HEK293 (cell line): ENCODE data around the gene TMEM63A.

Experiments
- BCL11B ChIP-seq: fragments of 450-650 bp; formaldehyde crosslinking; IDR thresholded peaks from 2 replicates; pipeline ENCODE4 v1.5.1; 2016; ENCODE audit warnings: low read depth, missing biosample characterization, missing genetic modification characterization
- EGR2 ChIP-seq: fragments of 450-650 bp; formaldehyde crosslinking; IDR thresholded peaks from 2 replicates; pipeline ENCODE4 v1.5.1; 2016; ENCODE audit warnings: low read depth, missing biosample characterization, missing genetic modification characterization
- GLI2 ChIP-seq: fragments of 450-650 bp; formaldehyde crosslinking; IDR thresholded peaks from 2 replicates; pipeline ENCODE4; 2017; ENCODE audit warnings: missing biosample characterization, missing genetic modification characterization, low read depth, borderline replicate concordance
- HOXA7 ChIP-seq: sonication (generic); formaldehyde crosslinking; IDR thresholded peaks from 2 replicates; pipeline ENCODE4 v1.8.1; 2022; ENCODE audit warnings: missing genetic modification reagents, borderline replicate concordance
- MYNN ChIP-seq: fragments of 450-650 bp; formaldehyde crosslinking; IDR thresholded peaks from 2 replicates; pipeline ENCODE4 v1.5.1; 2016; ENCODE audit warnings: missing biosample characterization, missing genetic modification characterization, borderline replicate concordance
- MZF1 ChIP-seq: fragments of 450-650 bp; formaldehyde crosslinking; IDR thresholded peaks from 2 replicates; pipeline ENCODE4 v1.5.1; 2017; ENCODE audit warnings: missing biosample characterization, missing genetic modification characterization, borderline replicate concordance
- ZBTB8A ChIP-seq: fragments of 450-650 bp; formaldehyde crosslinking; IDR thresholded peaks from 2 replicates; pipeline ENCODE4 v1.5.1; 2016; ENCODE audit warnings: missing biosample characterization, missing genetic modification characterization
- ZFHX2 ChIP-seq: fragments of 450-650 bp; formaldehyde crosslinking; conservative IDR thresholded peaks from 2 replicates; pipeline ENCODE4 v1.5.1; 2016; ENCODE audit warnings: missing biosample characterization, missing genetic modification characterization
- ZNF10 ChIP-seq: fragments of 450-650 bp; formaldehyde crosslinking; IDR thresholded peaks from 2 replicates; pipeline ENCODE4 v1.5.1; 2017; ENCODE audit warnings: missing biosample characterization, missing genetic modification characterization
- ZNF169 ChIP-seq: fragments of 450-650 bp; formaldehyde crosslinking; IDR thresholded peaks from 2 replicates; pipeline ENCODE4 v1.5.1; 2016; ENCODE audit warnings: missing biosample characterization, missing genetic modification characterization
- ZNF19 ChIP-seq: fragments of 450-650 bp; formaldehyde crosslinking; IDR thresholded peaks from 2 replicates; pipeline ENCODE4; 2016; ENCODE audit warnings: missing biosample characterization, missing genetic modification characterization, low read depth
- ZNF214 ChIP-seq: fragments of 450-650 bp; formaldehyde crosslinking; IDR thresholded peaks from 2 replicates; pipeline ENCODE4 v1.5.1; 2017; ENCODE audit warnings: missing biosample characterization, mild to moderate bottlenecking, missing genetic modification characterization, borderline replicate concordance
- ZNF223 ChIP-seq: fragments of 450-650 bp; formaldehyde crosslinking; IDR thresholded peaks from 2 replicates; pipeline ENCODE4 v1.5.1; 2016; ENCODE audit warnings: missing biosample characterization, missing genetic modification characterization
- ZNF350 ChIP-seq: fragments of 450-650 bp; formaldehyde crosslinking; IDR thresholded peaks from 2 replicates; pipeline ENCODE4 v1.5.0; 2017; ENCODE audit warnings: missing biosample characterization, mild to moderate bottlenecking, missing genetic modification characterization
- ZNF366 ChIP-seq: fragments of 450-650 bp; formaldehyde crosslinking; conservative IDR thresholded peaks from 2 replicates; pipeline ENCODE4 v1.5.1; 2016; ENCODE audit warnings: missing biosample characterization, missing genetic modification characterization
- ZNF37A ChIP-seq: fragments of 450-650 bp; IDR thresholded peaks from 2 replicates; pipeline ENCODE4 v1.5.1; 2018; ENCODE audit warnings: missing biosample characterization, missing genetic modification characterization
- ZNF48 ChIP-seq: fragments of 450-650 bp; formaldehyde crosslinking; IDR thresholded peaks from 2 replicates; pipeline ENCODE4 v1.5.1; 2016; ENCODE audit warnings: missing biosample characterization, missing genetic modification characterization
- ZNF501 ChIP-seq: fragments of 450-650 bp; formaldehyde crosslinking; IDR thresholded peaks from 2 replicates; pipeline ENCODE4 v1.5.1; 2016; ENCODE audit warnings: missing biosample characterization, missing genetic modification characterization
- ZNF514 ChIP-seq: fragments of 450-650 bp; formaldehyde crosslinking; IDR thresholded peaks from 2 replicates; pipeline ENCODE4 v1.5.1; 2016; ENCODE audit warnings: missing biosample characterization, missing genetic modification characterization
- ZNF560 ChIP-seq: fragments of 450-650 bp; formaldehyde crosslinking; IDR thresholded peaks from 2 replicates; pipeline ENCODE4 v1.5.1; 2017; ENCODE audit warnings: missing biosample characterization, missing genetic modification characterization, borderline replicate concordance
- ZNF600 ChIP-seq: fragments of 450-650 bp; formaldehyde crosslinking; IDR thresholded peaks from 2 replicates; pipeline ENCODE4 v1.5.1; 2016; ENCODE audit warnings: missing biosample characterization, missing genetic modification characterization
- ZNF654 ChIP-seq: fragments of 450-650 bp; formaldehyde crosslinking; IDR thresholded peaks from 2 replicates; pipeline ENCODE4 v1.5.1; 2016; ENCODE audit warnings: low read depth, missing biosample characterization, missing genetic modification characterization
- ZNF707 ChIP-seq: fragments of 450-650 bp; formaldehyde crosslinking; IDR thresholded peaks from 2 replicates; pipeline ENCODE4 v1.5.1; 2016; ENCODE audit warnings: missing biosample characterization, missing genetic modification characterization
- ZNF777 ChIP-seq: fragments of 450-650 bp; formaldehyde crosslinking; IDR thresholded peaks from 2 replicates; pipeline ENCODE4 v1.5.1; 2017; ENCODE audit warnings: missing biosample characterization, missing genetic modification characterization, borderline replicate concordance
- ZSCAN16 ChIP-seq: fragments of 450-650 bp; formaldehyde crosslinking; IDR thresholded peaks from 2 replicates; pipeline ENCODE4 v1.5.1; 2016; ENCODE audit warnings: missing biosample characterization, missing genetic modification characterization
- TF ChIP-seq, protein P1 (sequence below): fragments of 450-650 bp; formaldehyde crosslinking; IDR thresholded peaks from 2 replicates; pipeline ENCODE4 v1.5.1; 2017; ENCODE audit warnings: missing biosample characterization, missing genetic modification characterization
- TF ChIP-seq, protein P2 (sequence below): fragments of 450-650 bp; formaldehyde crosslinking; IDR thresholded peaks from 2 replicates; pipeline ENCODE4 v1.5.1; 2016; ENCODE audit warnings: missing biosample characterization, missing genetic modification characterization
- TF ChIP-seq, protein P3 (sequence below): fragments of 450-650 bp; IDR thresholded peaks from 2 replicates; pipeline ENCODE4 v1.5.1; 2018; ENCODE audit warnings: missing biosample characterization, mild to moderate bottlenecking, missing genetic modification characterization
- TF ChIP-seq, protein P4 (sequence below): fragments of 450-650 bp; formaldehyde crosslinking; IDR thresholded peaks from 2 replicates; pipeline ENCODE4 v1.5.1; 2016; ENCODE audit warnings: missing biosample characterization, missing genetic modification characterization
- TF ChIP-seq, protein P5 (sequence below): fragments of 450-650 bp; formaldehyde crosslinking; IDR thresholded peaks from 2 replicates; pipeline ENCODE4 v1.5.1; 2017; ENCODE audit warnings: missing biosample characterization, missing genetic modification characterization

TMEM63A gene

DNA sequence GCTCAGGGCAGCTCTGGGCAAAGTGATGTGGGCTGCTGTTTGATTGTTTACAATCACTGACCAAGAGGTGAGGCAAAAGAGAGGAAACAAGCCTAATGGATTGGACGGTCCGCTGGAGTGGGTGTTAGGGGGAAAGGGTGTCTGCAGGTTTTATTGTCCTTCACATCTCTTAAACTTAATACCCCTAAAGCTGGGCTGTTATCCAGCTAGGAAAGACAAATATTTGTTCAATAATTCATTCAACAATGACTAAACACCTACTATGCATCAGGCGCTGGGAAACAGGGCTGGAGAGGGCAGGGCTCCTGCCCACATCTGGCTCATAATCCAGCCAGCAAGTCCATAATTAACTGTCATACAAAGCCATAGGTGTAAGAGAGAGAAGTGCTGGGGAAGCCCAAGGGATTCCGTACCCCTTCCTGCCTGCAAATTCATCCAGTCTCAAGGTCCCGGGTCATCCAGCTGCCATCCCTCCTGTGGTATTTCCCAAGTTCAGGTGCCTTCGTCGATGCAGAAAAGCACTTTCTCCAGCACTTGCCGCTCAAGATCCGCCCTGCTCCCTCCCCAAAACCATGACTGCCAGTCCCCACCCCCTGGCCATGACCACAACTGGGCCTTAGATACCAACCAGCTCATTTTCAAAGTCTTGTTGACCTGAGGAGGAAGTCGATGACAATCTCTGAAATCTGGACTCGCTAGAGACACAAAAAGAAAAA is 10.7 kb downstream of the TMEM63A start (continued):
- TF ChIP-seq ZNF654 (no peak), ZNF560 (no peak), GLI2 (tag by site-specific recombination) (0 out of 2 replicates have a peak, but pooled peaks have one; percentile 21), ZNF777 (tag by site-specific recombination) (no peak), ZNF37A (no peak), MYNN (tag by site-specific recombination) (no peak), ZNF707 (tag by site-specific recombination) (no peak), ZFHX2 (tag by site-specific recombination) (peak; percentile 98), ZNF350 (tag by site-specific recombination) (no peak), ZNF19 (tag by site-specific recombination) (no peak), ZNF501 (tag by site-specific recombination) (no peak), MZF1 (tag by site-specific recombination) (no peak), ZNF10 (tag by site-specific recombination) (peak; percentile 77), ZSCAN16 (tag by site-specific recombination) (no peak), ZNF600 (peak; percentile 66), BCL11B (tag by site-specific recombination) (no peak), EGR2 (tag by site-specific recombination) (peak; percentile 97), ZNF48 (no peak), ZBTB8A (tag by site-specific recombination) (0 out of 2 replicates have a peak, but pooled peaks have one; percentile 41), ZNF514 (no peak), ZNF169 (tag by site-specific recombination) (no peak), ZNF214 (tag by site-specific recombination) (no peak), ZNF366 (tag by site-specific recombination) (no peak), HOXA7 (CRISPR knock-in tag) (no peak), ZNF223 (tag by site-specific recombination) (no peak)
- TF ChIP-seq, protein P1, sequence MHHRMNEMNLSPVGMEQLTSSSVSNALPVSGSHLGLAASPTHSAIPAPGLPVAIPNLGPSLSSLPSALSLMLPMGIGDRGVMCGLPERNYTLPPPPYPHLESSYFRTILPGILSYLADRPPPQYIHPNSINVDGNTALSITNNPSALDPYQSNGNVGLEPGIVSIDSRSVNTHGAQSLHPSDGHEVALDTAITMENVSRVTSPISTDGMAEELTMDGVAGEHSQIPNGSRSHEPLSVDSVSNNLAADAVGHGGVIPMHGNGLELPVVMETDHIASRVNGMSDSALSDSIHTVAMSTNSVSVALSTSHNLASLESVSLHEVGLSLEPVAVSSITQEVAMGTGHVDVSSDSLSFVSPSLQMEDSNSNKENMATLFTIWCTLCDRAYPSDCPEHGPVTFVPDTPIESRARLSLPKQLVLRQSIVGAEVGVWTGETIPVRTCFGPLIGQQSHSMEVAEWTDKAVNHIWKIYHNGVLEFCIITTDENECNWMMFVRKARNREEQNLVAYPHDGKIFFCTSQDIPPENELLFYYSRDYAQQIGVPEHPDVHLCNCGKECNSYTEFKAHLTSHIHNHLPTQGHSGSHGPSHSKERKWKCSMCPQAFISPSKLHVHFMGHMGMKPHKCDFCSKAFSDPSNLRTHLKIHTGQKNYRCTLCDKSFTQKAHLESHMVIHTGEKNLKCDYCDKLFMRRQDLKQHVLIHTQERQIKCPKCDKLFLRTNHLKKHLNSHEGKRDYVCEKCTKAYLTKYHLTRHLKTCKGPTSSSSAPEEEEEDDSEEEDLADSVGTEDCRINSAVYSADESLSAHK (tag by site-specific recombination): no peak
- TF ChIP-seq, protein P2, sequence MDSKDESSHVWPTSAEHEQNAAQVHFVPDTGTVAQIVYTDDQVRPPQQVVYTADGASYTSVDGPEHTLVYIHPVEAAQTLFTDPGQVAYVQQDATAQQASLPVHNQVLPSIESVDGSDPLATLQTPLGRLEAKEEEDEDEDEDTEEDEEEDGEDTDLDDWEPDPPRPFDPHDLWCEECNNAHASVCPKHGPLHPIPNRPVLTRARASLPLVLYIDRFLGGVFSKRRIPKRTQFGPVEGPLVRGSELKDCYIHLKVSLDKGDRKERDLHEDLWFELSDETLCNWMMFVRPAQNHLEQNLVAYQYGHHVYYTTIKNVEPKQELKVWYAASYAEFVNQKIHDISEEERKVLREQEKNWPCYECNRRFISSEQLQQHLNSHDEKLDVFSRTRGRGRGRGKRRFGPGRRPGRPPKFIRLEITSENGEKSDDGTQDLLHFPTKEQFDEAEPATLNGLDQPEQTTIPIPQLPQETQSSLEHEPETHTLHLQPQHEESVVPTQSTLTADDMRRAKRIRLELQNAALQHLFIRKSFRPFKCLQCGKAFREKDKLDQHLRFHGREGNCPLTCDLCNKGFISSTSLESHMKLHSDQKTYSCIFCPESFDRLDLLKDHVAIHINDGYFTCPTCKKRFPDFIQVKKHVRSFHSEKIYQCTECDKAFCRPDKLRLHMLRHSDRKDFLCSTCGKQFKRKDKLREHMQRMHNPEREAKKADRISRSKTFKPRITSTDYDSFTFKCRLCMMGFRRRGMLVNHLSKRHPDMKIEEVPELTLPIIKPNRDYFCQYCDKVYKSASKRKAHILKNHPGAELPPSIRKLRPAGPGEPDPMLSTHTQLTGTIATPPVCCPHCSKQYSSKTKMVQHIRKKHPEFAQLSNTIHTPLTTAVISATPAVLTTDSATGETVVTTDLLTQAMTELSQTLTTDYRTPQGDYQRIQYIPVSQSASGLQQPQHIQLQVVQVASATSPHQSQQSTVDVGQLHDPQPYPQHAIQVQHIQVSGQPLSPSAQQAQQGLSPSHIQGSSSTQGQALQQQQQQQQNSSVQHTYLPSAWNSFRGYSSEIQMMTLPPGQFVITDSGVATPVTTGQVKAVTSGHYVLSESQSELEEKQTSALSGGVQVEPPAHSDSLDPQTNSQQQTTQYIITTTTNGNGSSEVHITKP (tag by site-specific recombination): 0 out of 2 replicates have a peak, but pooled peaks have one; percentile 14
- TF ChIP-seq, protein P3, sequence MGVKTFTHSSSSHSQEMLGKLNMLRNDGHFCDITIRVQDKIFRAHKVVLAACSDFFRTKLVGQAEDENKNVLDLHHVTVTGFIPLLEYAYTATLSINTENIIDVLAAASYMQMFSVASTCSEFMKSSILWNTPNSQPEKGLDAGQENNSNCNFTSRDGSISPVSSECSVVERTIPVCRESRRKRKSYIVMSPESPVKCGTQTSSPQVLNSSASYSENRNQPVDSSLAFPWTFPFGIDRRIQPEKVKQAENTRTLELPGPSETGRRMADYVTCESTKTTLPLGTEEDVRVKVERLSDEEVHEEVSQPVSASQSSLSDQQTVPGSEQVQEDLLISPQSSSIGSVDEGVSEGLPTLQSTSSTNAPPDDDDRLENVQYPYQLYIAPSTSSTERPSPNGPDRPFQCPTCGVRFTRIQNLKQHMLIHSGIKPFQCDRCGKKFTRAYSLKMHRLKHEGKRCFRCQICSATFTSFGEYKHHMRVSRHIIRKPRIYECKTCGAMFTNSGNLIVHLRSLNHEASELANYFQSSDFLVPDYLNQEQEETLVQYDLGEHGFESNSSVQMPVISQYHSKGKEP (tag by site-specific recombination): no peak
- TF ChIP-seq, protein P4, sequence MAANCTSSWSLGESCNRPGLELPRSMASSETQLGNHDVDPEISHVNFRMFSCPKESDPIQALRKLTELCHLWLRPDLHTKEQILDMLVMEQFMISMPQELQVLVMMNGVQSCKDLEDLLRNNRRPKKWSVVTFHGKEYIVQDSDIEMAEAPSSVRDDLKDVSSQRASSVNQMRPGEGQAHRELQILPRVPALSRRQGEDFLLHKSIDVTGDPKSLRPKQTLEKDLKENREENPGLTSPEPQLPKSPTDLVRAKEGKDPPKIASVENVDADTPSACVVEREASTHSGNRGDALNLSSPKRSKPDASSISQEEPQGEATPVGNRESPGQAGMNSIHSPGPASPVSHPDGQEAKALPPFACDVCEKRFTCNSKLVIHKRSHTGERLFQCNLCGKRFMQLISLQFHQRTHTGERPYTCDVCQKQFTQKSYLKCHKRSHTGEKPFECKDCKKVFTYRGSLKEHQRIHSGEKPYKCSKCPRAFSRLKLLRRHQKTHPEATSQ (tag by site-specific recombination): no peak
- TF ChIP-seq, protein P5, sequence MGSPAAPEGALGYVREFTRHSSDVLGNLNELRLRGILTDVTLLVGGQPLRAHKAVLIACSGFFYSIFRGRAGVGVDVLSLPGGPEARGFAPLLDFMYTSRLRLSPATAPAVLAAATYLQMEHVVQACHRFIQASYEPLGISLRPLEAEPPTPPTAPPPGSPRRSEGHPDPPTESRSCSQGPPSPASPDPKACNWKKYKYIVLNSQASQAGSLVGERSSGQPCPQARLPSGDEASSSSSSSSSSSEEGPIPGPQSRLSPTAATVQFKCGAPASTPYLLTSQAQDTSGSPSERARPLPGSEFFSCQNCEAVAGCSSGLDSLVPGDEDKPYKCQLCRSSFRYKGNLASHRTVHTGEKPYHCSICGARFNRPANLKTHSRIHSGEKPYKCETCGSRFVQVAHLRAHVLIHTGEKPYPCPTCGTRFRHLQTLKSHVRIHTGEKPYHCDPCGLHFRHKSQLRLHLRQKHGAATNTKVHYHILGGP (tag by site-specific recombination): no peak
